BJ (cell line): Measurements from ENCODE around the gene BEST2. TPM values are rescaled to one million over a fixed set of nuclear protein-coding genes. Genes with fewer than 3 reads are reported as not detected.

Experiments
- CTCF ChIA-PET: fragments of 350-600 bp; formaldehyde crosslinking; extraction: SDS; loops from one replicate; lab custom pipeline; 2021; ENCODE audit warnings: antibody characterized with exemption, inconsistent platforms; lab: Yijun Ruan, JAX
- POLR2A ChIA-PET: fragments of 300-600 bp; sonication (Branson Sonifier 250); formaldehyde crosslinking; extraction: SDS; loops from one replicate; lab custom pipeline; 2021; ENCODE audit warnings: antibody characterized with exemption; lab: Charles Lee
- DNase-seq: peaks from one replicate; pipeline ENCODE4 v3.0.0-alpha.2; 2011; ENCODE audit warnings: low read depth
- H3K27me3 ChIP-seq: 2 replicates; pipeline ENCODE4 v1.6.0; 2011; ENCODE audit warnings: low read length; ENCODE audit not compliant: control insufficient read depth, insufficient read depth
- H3K36me3 ChIP-seq: 2 replicates; pipeline ENCODE4 v1.5.1; 2011; ENCODE audit warnings: low read length; ENCODE audit not compliant: control insufficient read depth, insufficient read depth
- H3K4me3 ChIP-seq: 2 replicates; pipeline ENCODE4 v1.5.1; 2011; ENCODE audit warnings: low read depth, mild to moderate bottlenecking, control low read depth, low read length
- CTCF ChIP-seq: IDR thresholded peaks from 2 replicates; pipeline ENCODE4 v1.5.1; 2011; ENCODE audit warnings: low read depth, mild to moderate bottlenecking, control low read depth, inconsistent platforms, low read length, moderate library complexity; ENCODE audit not compliant: insufficient read depth
- polyA minus RNA-seq: library from RNA; depleted of rRNA, polyadenylated mRNA; stranded (reverse); fragments of >200 nt; gene quantifications from 2 replicates; pipeline ENCODE4 v1.2.3, GENCODE V29; 2011; rRNA and poly(A)+ RNA removed
- polyA plus RNA-seq: library from polyadenylated mRNA; depleted of rRNA; stranded (reverse); fragments of >200 nt; gene quantifications from 2 replicates; pipeline ENCODE4 v1.2.3, GENCODE V29; 2011; rRNA removed

Gene BEST2
- polyA plus RNA-seq (not detected in 2 replicates), polyA minus RNA-seq (not detected in 2 replicates)

GRCh38 chr19:12751635-12752034 is at the start of gene BEST2:
Gene BEST2 (plus strand): TSS chr19:12751791. CDS start chr19:12752593, 802 bp downstream.
- TF ChIP-seq CTCF: no peak
- Histone ChIP-seq H3K36me3 (peaks cover 9% of the 10 kb centered on the region), H3K27me3 (peaks cover 7% of the 10 kb centered on the region), H3K4me3 (no peak within 1 kb of the TSS)
- CTCF ChIA-PET: interaction anchor here (0.7 to 7.6 kb wide), 2 partner anchors 9 to 15 kb away, joined by 3 to 62 read pairs; no protein-coding TSS in a partner anchor
- no peak for DNase-seq
- POLR2A ChIA-PET: no interaction called here

GRCh38 chr19:12703046-12703445 is 48.5 kb upstream of the BEST2 start:
- ChIA-PET CTCF (no interaction called here), POLR2A (no interaction called here)
- Histone ChIP-seq H3K4me3 (no peak overlapping the region), H3K36me3 (peaks cover 52% of the 10 kb centered on the region), H3K27me3 (no peaks in the 10 kb centered on the region)
- no peak for TF ChIP-seq CTCF
- DNase-seq: no peak

- no peak for TF ChIP-seq CTCF
- POLR2A ChIA-PET: no interaction called here
- CTCF ChIA-PET: interaction anchor here (1.2 kb wide), 1 partner anchor 55 kb away, joined by 3 read pairs; no protein-coding TSS in a partner anchor
- DNase-seq: no peak
- no peaks in the 10 kb centered on the region for H3K27me3 ChIP-seq
- H3K4me3 ChIP-seq: no peak overlapping the region
- H3K36me3 ChIP-seq: peaks cover 50% of the 10 kb centered on the region
Measured at GRCh38 chr19:12705169-12705568, 46.4 kb upstream of the BEST2 start.

- CTCF ChIA-PET: interaction anchor here (1.2 kb wide), 1 partner anchor 55 kb away, joined by 3 read pairs; no protein-coding TSS in a partner anchor
- no peak for DNase-seq
Measured at GRCh38 chr19:12705654-12706331, 45.8 kb upstream of the BEST2 start.

More at GRCh38 chr19:12705654-12706331, 45.8 kb upstream of the BEST2 start:
- H3K4me3 ChIP-seq: no peak overlapping the region
- no peaks in the 10 kb centered on the region for H3K27me3 ChIP-seq
- POLR2A ChIA-PET: no interaction called here
- TF ChIP-seq CTCF: no peak
- peaks cover 51% of the 10 kb centered on the region for H3K36me3 ChIP-seq
